ENCODE data around the gene GRM4. TPM values are rescaled to one million over a fixed set of nuclear protein-coding genes. Genes with fewer than 3 reads are reported as not detected.

The GRM4 gene
- total RNA-seq, 1 experiment from 2014 or later, result 0.41 TPM

DNA sequence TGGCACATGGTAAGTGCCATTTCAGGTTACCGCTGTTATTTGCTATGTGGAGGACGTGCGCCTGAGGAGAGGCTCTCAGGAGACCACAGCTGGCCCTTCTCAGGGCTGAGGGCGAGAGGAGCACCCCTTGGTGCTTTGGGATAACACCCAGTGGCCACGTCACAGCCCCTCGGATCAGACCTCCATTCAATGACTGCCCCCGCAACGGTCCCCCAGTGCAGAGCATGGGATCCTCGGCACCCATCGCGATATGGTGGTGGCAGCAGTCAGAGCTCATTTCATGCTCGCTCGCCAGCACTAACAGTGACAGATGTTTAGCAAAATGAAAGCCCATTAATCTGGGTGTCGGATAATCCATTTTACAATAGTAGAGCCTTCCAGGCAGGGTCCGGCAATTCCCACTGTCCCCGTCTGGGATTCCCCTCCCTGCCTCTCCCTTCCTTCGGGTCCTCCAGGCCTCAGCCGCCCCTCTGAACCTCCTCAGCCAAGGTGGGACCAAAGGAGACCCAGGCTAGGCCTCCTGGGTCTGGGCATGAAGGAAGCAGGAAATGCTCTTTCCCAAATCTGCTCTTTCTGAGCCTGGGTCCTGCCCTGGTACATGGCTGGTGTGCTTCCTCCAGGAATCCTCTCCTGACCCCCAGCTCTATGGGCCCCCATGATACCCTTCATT is 117.1 kb downstream of the GRM4 start:
- ChIA-PET POLR2A (ENCODE audit: low non-redundant PET) (interaction anchor here (0.7 kb wide), 1 partner anchor 9 kb away, joined by 3 read pairs; no protein-coding TSS in a partner anchor), CTCF (interaction anchor here (0.6 to 2.8 kb wide), 3 partner anchors 26 to 283 kb away, joined by 3 to 25 read pairs (median 4); no protein-coding TSS in a partner anchor)
- H3K27me3 ChIP-seq (replicated peaks; ENCODE audit: insufficient read depth, low read depth, low read length, poor library complexity), result no peaks in the 10 kb centered on the region
- H3K27ac ChIP-seq (ENCODE audit: low read depth, low read length, poor library complexity, severe bottlenecking), result no peak overlapping the region
- H3K4me3 ChIP-seq (ENCODE audit: low read depth, low read length, poor library complexity, severe bottlenecking), result no peak overlapping the region
- H3K36me3 ChIP-seq (ENCODE audit: insufficient read depth, low read length, poor library complexity, severe bottlenecking), result no peaks in the 10 kb centered on the region
- TF ChIP-seq CTCF (conservative IDR thresholded peaks at IDR 0.05; ENCODE audit: low read depth, low read length), result no peak
- TF ChIP-seq EZH2 (IDR thresholded peaks at IDR 0.05; ENCODE audit: borderline replicate concordance, low read depth, low read length, poor library complexity, severe bottlenecking), result no peak
- no peaks in the 10 kb centered on the region for H3K4me1 ChIP-seq (ENCODE audit: insufficient read depth, low read length, poor library complexity, severe bottlenecking)
- intact Hi-C loops (cut with micrococcal nuclease; ENCODE audit: unreplicated experiment), result loop anchor here (10.0 kb wide), 1 partner anchor 184 kb away; no protein-coding TSS in a partner anchor
- H3K9me3 ChIP-seq (ENCODE audit: low read depth, low read length, poor library complexity, severe bottlenecking), result no peaks in the 10 kb centered on the region
- no peak for DNase-seq (ENCODE audit: low spot score)
- no TSS peak for BruUV-seq (replicated peaks)

GRCh38 chr6:34027939-34028441 is 117.9 kb downstream of the GRM4 start:
- no peak overlapping the region for H3K4me3 ChIP-seq (ENCODE audit: low read depth, low read length, poor library complexity, severe bottlenecking)
- ChIA-PET POLR2A (ENCODE audit: low non-redundant PET) (interaction anchor here (0.7 kb wide), 1 partner anchor 8 kb away, joined by 3 read pairs; no protein-coding TSS in a partner anchor), CTCF (interaction anchor here (0.6 to 2.8 kb wide), 12 partner anchors 27 to 316 kb away, joined by 3 to 25 read pairs (median 4); partner anchors contain the start of gene UQCC2)
- no peaks in the 10 kb centered on the region for H3K36me3 ChIP-seq (ENCODE audit: insufficient read depth, low read length, poor library complexity, severe bottlenecking)
- H3K27ac ChIP-seq (ENCODE audit: low read depth, low read length, poor library complexity, severe bottlenecking), result no peak overlapping the region
- no peaks in the 10 kb centered on the region for H3K27me3 ChIP-seq (replicated peaks; ENCODE audit: insufficient read depth, low read depth, low read length, poor library complexity)
- H3K4me1 ChIP-seq (ENCODE audit: insufficient read depth, low read length, poor library complexity, severe bottlenecking), result no peaks in the 10 kb centered on the region
- TF ChIP-seq CTCF (conservative IDR thresholded peaks at IDR 0.05; ENCODE audit: low read depth, low read length) (no peak), EZH2 (IDR thresholded peaks at IDR 0.05; ENCODE audit: borderline replicate concordance, low read depth, low read length, poor library complexity, severe bottlenecking) (no peak)
- H3K9me3 ChIP-seq (ENCODE audit: low read depth, low read length, poor library complexity, severe bottlenecking), result no peaks in the 10 kb centered on the region
- no peak for DNase-seq (ENCODE audit: low spot score)
- no TSS peak for BruUV-seq (replicated peaks)
- intact Hi-C loops (cut with micrococcal nuclease; ENCODE audit: unreplicated experiment), result loop anchor here (1.0 to 10.0 kb wide), 4 partner anchors 70 to 284 kb away; no protein-coding TSS in a partner anchor

GRCh38 chr6:34027445-34027936 is 118.4 kb downstream of the GRM4 start:
- no TSS peak for BruUV-seq (replicated peaks)

More at GRCh38 chr6:34027445-34027936, 118.4 kb downstream of the GRM4 start:
- TF ChIP-seq CTCF (conservative IDR thresholded peaks at IDR 0.05; ENCODE audit: low read depth, low read length), result peak; percentile 85
- no peak for TF ChIP-seq EZH2 (IDR thresholded peaks at IDR 0.05; ENCODE audit: borderline replicate concordance, low read depth, low read length, poor library complexity, severe bottlenecking)
- Histone ChIP-seq H3K27me3 (replicated peaks; ENCODE audit: insufficient read depth, low read depth, low read length, poor library complexity) (no peaks in the 10 kb centered on the region), H3K4me1 (ENCODE audit: insufficient read depth, low read length, poor library complexity, severe bottlenecking) (no peaks in the 10 kb centered on the region), H3K9me3 (ENCODE audit: low read depth, low read length, poor library complexity, severe bottlenecking) (no peaks in the 10 kb centered on the region), H3K27ac (ENCODE audit: low read depth, low read length, poor library complexity, severe bottlenecking) (no peak overlapping the region), H3K4me3 (ENCODE audit: low read depth, low read length, poor library complexity, severe bottlenecking) (no peak overlapping the region), H3K36me3 (ENCODE audit: insufficient read depth, low read length, poor library complexity, severe bottlenecking) (no peaks in the 10 kb centered on the region)
- ChIA-PET POLR2A (ENCODE audit: low non-redundant PET) (no interaction called here), CTCF (interaction anchor here (0.6 to 2.8 kb wide), 10 partner anchors 28 to 316 kb away, joined by 3 to 25 read pairs (median 4); partner anchors contain the start of gene UQCC2)
- intact Hi-C loops (cut with micrococcal nuclease; ENCODE audit: unreplicated experiment), result loop anchor here (1.0 to 10.0 kb wide), 4 partner anchors 69 to 283 kb away; no protein-coding TSS in a partner anchor
- peak; percentile 72 for DNase-seq (ENCODE audit: low spot score)
